Aorta (tissue), 5 donors: Measurements from ENCODE around the gene KIF5A. TPM values are rescaled to one million over a fixed set of nuclear protein-coding genes. Genes with fewer than 3 reads are reported as not detected.
A peak's percentile ranks its signal among the peaks of the same experiment; 100 is the strongest.

ENCODE experiments used
- ATAC-seq: fragments of 200-7000 bp; cut with Tn5 transposase; one replicate; pipeline ENCODE4 v1.9.1; 2022; ENCODE audit warnings: moderate library complexity; ENCODE audit not compliant: low FRiP score
- DNase-seq, 2 donors: peaks; one replicate each; pipeline ENCODE4 v3.0.0-alpha.2; 2020
- H3K27ac ChIP-seq, 2 donors: one replicate each; pipeline ENCODE4 v1.5.1; 2013; ENCODE audit warnings: low read length in 2 of 2, mild to moderate bottlenecking in 2 of 2, moderate library complexity in 2 of 2, control low read depth in 1 of 2, inconsistent platforms in 1 of 2, low read depth in 1 of 2
- H3K27me3 ChIP-seq, 2 donors: one replicate each; pipeline ENCODE4 v1.6.1; 2013; ENCODE audit warnings: control low read depth in 1 of 2, low read length in 1 of 2, mild to moderate bottlenecking in 1 of 2, moderate library complexity in 1 of 2; ENCODE audit not compliant: insufficient read depth in 2 of 2, control insufficient read depth in 1 of 2
- H3K36me3 ChIP-seq, 2 donors: one replicate each; pipeline ENCODE4 v1.6.1; 2013; ENCODE audit warnings: control low read depth in 1 of 2, low read length in 1 of 2, mild to moderate bottlenecking in 1 of 2; ENCODE audit not compliant: insufficient read depth in 2 of 2, control insufficient read depth in 1 of 2
- H3K4me1 ChIP-seq, 2 donors: one replicate each; pipeline ENCODE4 v1.6.1; 2013; ENCODE audit warnings: low read length in 2 of 2, control low read depth in 1 of 2, mild to moderate bottlenecking in 1 of 2, moderate library complexity in 1 of 2; ENCODE audit not compliant: insufficient read depth in 2 of 2, control insufficient read depth in 1 of 2
- H3K4me3 ChIP-seq, 2 donors: one replicate each; pipeline ENCODE4 v1.5.1; 2013; ENCODE audit warnings: low read length in 2 of 2, control low read depth in 1 of 2, mild to moderate bottlenecking in 1 of 2
- H3K9me3 ChIP-seq: one replicate; pipeline ENCODE4 v1.6.1; 2013; ENCODE audit warnings: mild to moderate bottlenecking, low read length; ENCODE audit not compliant: control insufficient read depth
- WGBS, 2 donors: extraction: QIAGEN DNeasy Blood & Tissue Kit; methylation state at CpG; one replicate each; pipeline ENCODE4 v1.1.7; 2013; 5-methylcytosine and 5-hydroxymethylcytosine counted together
- intact Hi-C, 2 donors: fragments of 100-400 bp; cut with DNase I; formaldehyde crosslinking; loops; one replicate each; pipeline versions ENCODE4 v1.14.2 to v1.15.0; 2022
- polyA plus RNA-seq, 2 donors: library from polyadenylated mRNA; stranded (reverse); fragments of 200-250 nt; gene quantifications; one replicate each; pipeline ENCODE4 v1.2.3, GENCODE V29; 2013
- total RNA-seq, 2 donors: library from RNA; stranded (reverse); fragmentation: NEBNext Ultra II Directional; extraction: Animal tissue kit (Norgen Biotek cat#: 25700); gene quantifications; one replicate each; pipeline ENCODE4 v1.2.1, GENCODE V29; 2021
- donor health status: healthy with polysubstance abuse.
- donor health status: Bipolar disorder and iron deficiency.
- donor health status: DM: no; HTN: no; CAD: no.
- donor health status: DM: no; HTN: no; CAD: no.
- donor health status: DM: yes; HTN: yes; CAD: no.

The KIF5A gene
- total and polyA plus RNA-seq, 4 donors: 0.75 to 3.5 (median 1.1) TPM

GRCh38 chr12:57580466-57580795 lies 30.6 kb downstream of the KIF5A start:
- H3K27ac ChIP-seq: no peak overlapping the region
- no peak for DNase-seq
- H3K9me3 ChIP-seq: no peaks in the 10 kb centered on the region
- H3K4me3 ChIP-seq: no peak overlapping the region
- H3K36me3 ChIP-seq: peaks cover 0 to 2% of the 10 kb centered on the region in 2 donors
- WGBS, 2 donors: 94% methylated on average over 4 of the region's 4 CpGs
- no peak for ATAC-seq
- no peaks in the 10 kb centered on the region for H3K4me1 ChIP-seq
- intact Hi-C loops: loop anchor here in 1 of 2 donors (5.0 kb wide), 1 partner anchor 112 kb away; the partner anchor contains the start of gene OS9
- H3K27me3 ChIP-seq: no peaks in the 10 kb centered on the region

GRCh38 chr12:57581802-57582201 lies 32.0 kb downstream of the KIF5A start:
- no peak for DNase-seq
- Histone ChIP-seq H3K27me3 (no peaks in the 10 kb centered on the region), H3K36me3 (peaks cover 0 to 2% of the 10 kb centered on the region in 2 donors), H3K4me3 (no peak overlapping the region), H3K4me1 (no peaks in the 10 kb centered on the region), H3K27ac (no peak overlapping the region), H3K9me3 (no peaks in the 10 kb centered on the region)
- intact Hi-C loops: loop anchor here (2.0 to 5.0 kb wide), 2 partner anchors 39 to 110 kb away; partner anchors contain the start of gene OS9 (in 1 of the 2)
- WGBS, 2 donors: 87 to 90% methylated on average over 1 of the region's 1 CpG
- no peak for ATAC-seq

- Histone ChIP-seq H3K27ac (no peak overlapping the region), H3K9me3 (no peaks in the 10 kb centered on the region), H3K4me1 (no peaks in the 10 kb centered on the region), H3K36me3 (peaks cover 0 to 2% of the 10 kb centered on the region in 2 donors), H3K4me3 (no peak overlapping the region), H3K27me3 (no peaks in the 10 kb centered on the region)
- intact Hi-C loops: loop anchor here (2.0 to 5.0 kb wide), 2 partner anchors 38 to 110 kb away; partner anchors contain the start of gene OS9 (in 1 of the 2)
- DNase-seq: no peak
- 91 to 100% methylated on average over 1 of the region's 1 CpG for WGBS, 2 donors
- ATAC-seq: no peak
Measured at GRCh38 chr12:57582440-57582839, 32.6 kb downstream of the KIF5A start.

GRCh38 chr12:57583008-57583831 lies 33.4 kb downstream of the KIF5A start:
- no peak for DNase-seq
- 45 to 47% methylated on average over 13 of the region's 13 CpGs for WGBS, 2 donors
- H3K4me1 ChIP-seq: no peaks in the 10 kb centered on the region
- ATAC-seq: peak; percentile 93
- H3K27me3 ChIP-seq: no peaks in the 10 kb centered on the region
- no peaks in the 10 kb centered on the region for H3K9me3 ChIP-seq
- peaks cover 0 to 2% of the 10 kb centered on the region in 2 donors for H3K36me3 ChIP-seq
- intact Hi-C loops: loop anchor here (1.0 to 5.0 kb wide), 3 partner anchors 38 to 109 kb away; partner anchors contain the start of gene OS9 (in 1 of the 2)
- no peak overlapping the region for H3K4me3 ChIP-seq
- no peak overlapping the region for H3K27ac ChIP-seq

- Histone ChIP-seq H3K36me3 (peaks cover 0 to 2% of the 10 kb centered on the region in 2 donors), H3K27ac (no peak overlapping the region), H3K4me1 (no peaks in the 10 kb centered on the region), H3K9me3 (no peaks in the 10 kb centered on the region), H3K27me3 (no peaks in the 10 kb centered on the region), H3K4me3 (no peak overlapping the region)
- DNase-seq (peak in 1 of 2 donors; percentile 5), ATAC-seq (no peak)
- intact Hi-C loops: loop anchor here in 1 of 2 donors (5.0 kb wide), 1 partner anchor 108 kb away; the partner anchor contains the start of gene OS9
- 95 to 97% methylated on average over 2 of the region's 2 CpGs for WGBS, 2 donors
Measured at GRCh38 chr12:57584050-57584449, 34.2 kb downstream of the KIF5A start.

GRCh38 chr12:57584690-57585089 lies 34.8 kb downstream of the KIF5A start:
- Histone ChIP-seq H3K27ac (no peak overlapping the region), H3K9me3 (no peaks in the 10 kb centered on the region), H3K27me3 (no peaks in the 10 kb centered on the region), H3K36me3 (peaks cover 0 to 2% of the 10 kb centered on the region in 2 donors), H3K4me1 (no peaks in the 10 kb centered on the region), H3K4me3 (no peak overlapping the region)
- ATAC-seq (no peak), DNase-seq (no peak)
- intact Hi-C loops: loop anchor here in 1 of 2 donors (5.0 kb wide), 1 partner anchor 108 kb away; the partner anchor contains the start of gene OS9

GRCh38 chr12:57585156-57585555 lies 35.3 kb downstream of the KIF5A start:
- ATAC-seq: no peak

GRCh38 chr12:57586128-57586527 lies 36.3 kb downstream of the KIF5A start:
- DNase-seq (no peak), ATAC-seq (no peak)
- no peaks in the 10 kb centered on the region for H3K9me3 ChIP-seq
- peaks cover 0 to 2% of the 10 kb centered on the region in 2 donors for H3K36me3 ChIP-seq
- intact Hi-C loops: no loop called here
- no peaks in the 10 kb centered on the region for H3K27me3 ChIP-seq
- H3K4me3 ChIP-seq: no peak overlapping the region
- 90 to 93% methylated on average over 3 of the region's 3 CpGs for WGBS, 2 donors
- H3K4me1 ChIP-seq: no peaks in the 10 kb centered on the region
- H3K27ac ChIP-seq: no peak overlapping the region

More at GRCh38 chr12:57585156-57585555, 35.3 kb downstream of the KIF5A start:
- Histone ChIP-seq H3K27ac (no peak overlapping the region), H3K4me1 (no peaks in the 10 kb centered on the region), H3K27me3 (no peaks in the 10 kb centered on the region), H3K36me3 (peaks cover 0 to 2% of the 10 kb centered on the region in 2 donors), H3K4me3 (no peak overlapping the region), H3K9me3 (no peaks in the 10 kb centered on the region)
- DNase-seq: no peak
- intact Hi-C loops: no loop called here
- WGBS, 2 donors: 76 to 82% methylated on average over 2 of the region's 2 CpGs
